Adrenal gland (tissue), 12 donors: Measurements from ENCODE around the gene SNAI3. TPM values are rescaled to one million over a fixed set of nuclear protein-coding genes. Genes with fewer than 3 reads are reported as not detected.

Experiments
- DNase-seq, 7 donors: peaks; one replicate each; pipeline ENCODE4 v3.0.0-alpha.2; 2019 to 2020
- H3K27ac ChIP-seq, 5 donors: fragments of 200-600 bp; sonication (generic) in 4 of 5; 1 replicate in 3 of 5; 2 replicates in 2 of 5; pipeline versions ENCODE4 v1.5.1 to v1.8.0; 2016 to 2020; ENCODE audit warnings: mild to moderate bottlenecking in 1 of 5
- H3K27me3 ChIP-seq: fragments of 200-600 bp; 2 replicates; pipeline ENCODE4 v1.8.0; 2021
- H3K36me3 ChIP-seq, 2 donors: fragments of 200-600 bp; replicated peaks in 1 of 2; 1 replicate in 1 of 2; 2 replicates in 1 of 2; pipeline versions ENCODE4 v1.5.1 to v1.8.0; 2018 to 2022
- H3K4me1 ChIP-seq, 2 donors: fragments of 200-600 bp; replicated peaks in 1 of 2; 1 replicate in 1 of 2; 2 replicates in 1 of 2; pipeline versions ENCODE4 v1.5.1 to v1.8.0; 2018 to 2021
- H3K4me3 ChIP-seq, 4 donors: fragments of 200-600 bp; sonication (generic) in 3 of 4; one replicate each; pipeline ENCODE4 v1.5.1; 2016 to 2018
- H3K9me3 ChIP-seq, 3 donors: fragments of 200-600 bp; sonication (generic) in 1 of 3; replicated peaks in 1 of 3; 1 replicate in 2 of 3; 2 replicates in 1 of 3; pipeline versions ENCODE4 v1.5.1 to v1.8.0; 2016 to 2021
- CTCF ChIP-seq, 6 experiments: fragments of 450-650 bp in 4 of 6; fragments of 200-600 bp in 2 of 6; sonication (generic) in 1 of 6; IDR thresholded peaks; 1 replicate in 5 of 6; 2 replicates in 1 of 6; pipeline versions ENCODE4 v1.5.1 to v1.8.0; 2016 to 2021; ENCODE audit warnings: antibody characterized with exemption in 6 of 6, mild to moderate bottlenecking in 2 of 6, moderate library complexity in 1 of 6
- POLR2A ChIP-seq, 2 donors: fragments of 450-650 bp; IDR thresholded peaks; one replicate each; pipeline ENCODE4 v1.6.1; 2017; ENCODE audit warnings: antibody characterized with exemption in 2 of 2, mild to moderate bottlenecking in 2 of 2, moderate library complexity in 1 of 2
- WGBS, 4 donors: extraction: QIAGEN DNeasy Blood & Tissue Kit in 2 of 4; methylation state at CpG; one replicate each; pipeline versions ENCODE4 v1.1.5 to v1.1.7; 2013 to 2017; 5-methylcytosine and 5-hydroxymethylcytosine counted together
- intact Hi-C, 2 donors: fragments of 100-400 bp; cut with DNase I; formaldehyde crosslinking; loops; one replicate each; pipeline versions ENCODE4 v1.14.1 to v1.15.0; 2022 to 2023
- polyA plus RNA-seq, 3 donors: library from polyadenylated mRNA; stranded (reverse); fragments of 200-250 nt in 2 of 3; fragments of 350-450 nt in 1 of 3; fragmentation: Illumina TruSeq in 1 of 3; extraction: RNeasy Lipid Tissue Mini Kit (QIAGEN cat#74804) in 1 of 3; gene quantifications; one replicate each; pipeline ENCODE4 v1.2.3, GENCODE V29; 2013 to 2014
- total RNA-seq, 9 donors: library from RNA; depleted of rRNA in 4 of 9; stranded (reverse); fragments of >200 nt in 4 of 9; fragments of 120-200 nt in 1 of 9; fragmentation: NEBNext Ultra II Directional in 1 of 9; extraction: Animal tissue kit (Norgen Biotek cat#: 25700) in 1 of 9; gene quantifications; one replicate each; pipeline versions ENCODE4 v1.1.0 to v1.2.4, GENCODE V29; 2013 to 2023
- donor health status: healthy with polysubstance abuse.
- donor health status: Bipolar disorder and iron deficiency.
- donor health status: DM: yes; HTN: yes; CAD: no.
- donor health status: DM: no; HTN: no; CAD: no.
- donor health status: DM: no; HTN: no; CAD: no.
- donor health status: DM: yes; HTN: yes; CAD: no.

Gene SNAI3
- total and polyA plus RNA-seq, 12 donors, result 0.06 to 2.1 (median 0.51) TPM; not detected in 2

GRCh38 chr16:88639231-88640038, 46.9 kb downstream of the SNAI3 start:
- no peak overlapping the region for H3K4me3 ChIP-seq
- H3K4me1 ChIP-seq, result no peaks in the 10 kb centered on the region
- DNase-seq, result no peak
- H3K36me3 ChIP-seq, result no peaks in the 10 kb centered on the region
- WGBS, 4 donors, result 34 to 36% (median 34%) methylated on average over 15 to 45 of the region's 45 CpGs
- no peaks in the 10 kb centered on the region for H3K9me3 ChIP-seq
- no peak overlapping the region for H3K27ac ChIP-seq
- intact Hi-C loops, result no loop called here
- peaks cover 19% of the 10 kb centered on the region for H3K27me3 ChIP-seq
- TF ChIP-seq POLR2A (IDR thresholded peaks at IDR 0.05) (no peak), CTCF (IDR thresholded peaks at IDR 0.05) (no peak)

- H3K27ac ChIP-seq, result no peak within 1 kb of the TSS
- no peak within 1 kb of the TSS for H3K4me3 ChIP-seq
- TF ChIP-seq POLR2A (IDR thresholded peaks at IDR 0.05), result no peak
- no peak for TF ChIP-seq CTCF (IDR thresholded peaks at IDR 0.05)
- no peaks in the 10 kb centered on the region for H3K9me3 ChIP-seq
- intact Hi-C loops, result no loop called here
- 45 to 53% (median 48%) methylated on average over 9 to 27 of the region's 27 CpGs for WGBS, 4 donors
- H3K27me3 ChIP-seq, result peaks cover 19% of the 10 kb centered on the region
- DNase-seq, result no peak
- H3K4me1 ChIP-seq, result no peaks in the 10 kb centered on the region
- no peaks in the 10 kb centered on the region for H3K36me3 ChIP-seq
These were observed 47.7 kb downstream of the SNAI3 start, which contains the start of gene IL17C for GRCh38 chr16:88638323-88639230. IL17C (plus strand) TSS chr16:88638572; CDS start chr16:88638642, 70 bp downstream.

DNA sequence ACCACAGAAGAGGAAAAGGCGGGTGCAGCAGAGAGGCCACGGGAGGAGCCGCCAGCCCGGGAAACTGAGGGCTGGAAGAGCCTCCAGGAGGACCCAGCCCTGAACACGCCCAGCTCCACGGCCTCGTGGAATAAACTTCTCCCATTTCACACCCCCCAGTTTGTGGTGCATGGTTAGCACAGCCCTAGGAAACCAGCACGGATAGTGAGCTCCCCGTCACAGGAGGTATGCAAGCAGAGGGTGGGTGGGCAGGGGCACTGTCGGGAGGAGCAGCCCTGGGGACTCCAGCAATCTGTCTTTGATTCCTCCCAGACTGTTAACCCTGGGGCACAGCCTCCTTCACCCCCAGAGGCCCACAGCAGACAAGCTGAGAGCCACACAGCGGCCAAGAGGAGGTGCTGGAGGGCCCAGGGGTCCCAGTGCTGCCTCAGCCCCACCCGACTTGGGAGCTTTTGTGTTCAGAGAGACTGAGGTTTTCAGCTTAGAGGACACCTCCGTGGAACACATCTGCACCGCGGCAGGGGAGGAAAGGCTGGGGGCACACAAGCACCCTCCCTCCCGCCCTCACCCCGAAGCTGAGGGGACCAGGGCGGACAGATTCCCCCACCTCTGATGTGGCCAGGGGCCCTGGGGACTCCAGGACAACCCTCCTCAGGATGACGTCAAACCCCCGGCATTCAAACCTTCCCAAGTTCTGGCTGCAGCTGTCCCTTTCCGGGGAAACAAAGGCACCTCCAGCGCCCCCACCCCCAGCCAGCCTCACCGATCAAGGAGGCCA, 49.6 kb downstream of the SNAI3 start:
- Histone ChIP-seq H3K27ac (no peak overlapping the region), H3K36me3 (peaks cover 0 to 8% of the 10 kb centered on the region in 2 donors), H3K27me3 (peaks cover 19% of the 10 kb centered on the region), H3K4me3 (no peak overlapping the region), H3K9me3 (no peaks in the 10 kb centered on the region), H3K4me1 (no peaks in the 10 kb centered on the region)
- intact Hi-C loops, result no loop called here
- TF ChIP-seq CTCF (IDR thresholded peaks at IDR 0.05) (no peak), POLR2A (IDR thresholded peaks at IDR 0.05) (no peak)
- 66 to 71% (median 67%) methylated on average over 9 to 23 of the region's 23 CpGs for WGBS, 4 donors
- no peak for DNase-seq
